ENCODE results near the gene ZNF808. TPM values are rescaled to one million over a fixed set of nuclear protein-coding genes. Genes with fewer than 3 reads are reported as not detected.
A peak's percentile ranks its signal among the peaks of the same experiment; 100 is the strongest.
"Not testable (repeated sequence)": the region's sequence is repeated elsewhere in the genome, so short reads cannot be mapped to it uniquely, and the experiment has no call there.

ZNF808 gene
- polyA plus RNA-seq, 1 experiment: 7.7 TPM

DNA sequence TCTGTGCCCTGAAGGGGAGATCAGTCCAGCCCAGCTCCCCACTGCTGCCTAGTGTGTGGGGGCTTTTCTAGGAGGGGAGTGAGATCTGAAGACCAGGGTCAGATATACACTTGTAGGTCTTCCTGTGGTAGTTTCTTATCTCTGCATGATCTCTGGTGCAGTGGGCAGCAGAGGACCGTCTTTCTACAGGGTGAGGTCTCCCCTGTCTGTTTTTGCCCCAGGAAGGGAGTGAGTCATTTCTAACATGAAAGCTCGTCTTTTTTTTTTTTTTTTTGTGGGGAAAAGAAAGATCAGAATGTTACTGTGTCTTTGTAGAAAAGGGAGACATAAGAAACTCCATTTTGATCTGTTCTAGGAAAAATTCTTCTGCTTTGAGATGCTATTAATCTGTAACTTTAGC lies 8.8 kb upstream of the ZNF808 start:
- TF ChIP-seq, protein P1, sequence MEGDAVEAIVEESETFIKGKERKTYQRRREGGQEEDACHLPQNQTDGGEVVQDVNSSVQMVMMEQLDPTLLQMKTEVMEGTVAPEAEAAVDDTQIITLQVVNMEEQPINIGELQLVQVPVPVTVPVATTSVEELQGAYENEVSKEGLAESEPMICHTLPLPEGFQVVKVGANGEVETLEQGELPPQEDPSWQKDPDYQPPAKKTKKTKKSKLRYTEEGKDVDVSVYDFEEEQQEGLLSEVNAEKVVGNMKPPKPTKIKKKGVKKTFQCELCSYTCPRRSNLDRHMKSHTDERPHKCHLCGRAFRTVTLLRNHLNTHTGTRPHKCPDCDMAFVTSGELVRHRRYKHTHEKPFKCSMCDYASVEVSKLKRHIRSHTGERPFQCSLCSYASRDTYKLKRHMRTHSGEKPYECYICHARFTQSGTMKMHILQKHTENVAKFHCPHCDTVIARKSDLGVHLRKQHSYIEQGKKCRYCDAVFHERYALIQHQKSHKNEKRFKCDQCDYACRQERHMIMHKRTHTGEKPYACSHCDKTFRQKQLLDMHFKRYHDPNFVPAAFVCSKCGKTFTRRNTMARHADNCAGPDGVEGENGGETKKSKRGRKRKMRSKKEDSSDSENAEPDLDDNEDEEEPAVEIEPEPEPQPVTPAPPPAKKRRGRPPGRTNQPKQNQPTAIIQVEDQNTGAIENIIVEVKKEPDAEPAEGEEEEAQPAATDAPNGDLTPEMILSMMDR (IDR thresholded peaks at IDR 0.05; ENCODE audit: low read depth, low read length): no peak
- H3K27ac ChIP-seq (ENCODE audit: low read depth, low read length): no peak overlapping the region
- DNase-seq (ENCODE audit: low read depth, low spot score): no peak
- peaks cover 47% of the 10 kb centered on the region for H3K9me3 ChIP-seq (ENCODE audit: control insufficient read depth, insufficient read depth, low read length)
- CTCF ChIA-PET: no interaction called here
- POLR2A ChIA-PET: interaction anchor here (0.6 kb wide), 1 partner anchor 19 kb away, joined by 5 read pairs; no protein-coding TSS in a partner anchor
- no peak overlapping the region for H3K4me3 ChIP-seq (ENCODE audit: low read depth, low read length)
- H3K27me3 ChIP-seq (ENCODE audit: control insufficient read depth, insufficient read depth, low read length): no peaks in the 10 kb centered on the region

DNA sequence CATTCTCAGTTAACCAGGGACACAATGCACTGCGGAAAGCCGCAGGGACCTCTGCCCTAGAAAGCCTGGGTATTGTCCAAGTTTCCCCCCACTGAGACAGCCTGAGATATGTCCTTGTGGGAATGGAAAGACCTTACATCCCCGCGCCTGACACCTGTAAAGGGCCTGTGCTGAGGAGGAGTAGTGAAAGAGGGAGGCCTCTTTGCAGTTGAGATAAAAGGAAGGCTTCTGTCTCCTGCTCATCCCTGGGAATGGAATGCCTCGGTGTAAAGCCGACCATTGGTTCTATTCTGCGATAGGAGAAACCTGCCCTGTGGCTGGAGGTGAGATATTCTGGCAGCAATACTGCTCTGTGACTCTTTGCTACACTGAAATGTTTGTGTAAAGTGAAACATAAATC lies 8.3 kb upstream of the ZNF808 start:
- H3K27ac ChIP-seq (ENCODE audit: low read depth, low read length); H3K4me3 ChIP-seq (ENCODE audit: low read depth, low read length); CTCF ChIA-PET; H3K27me3 ChIP-seq (ENCODE audit: control insufficient read depth, insufficient read depth, low read length); DNase-seq (ENCODE audit: low read depth, low spot score); POLR2A ChIA-PET: not testable (repeated sequence)
- peaks cover 50% of the 10 kb centered on the region for H3K9me3 ChIP-seq (ENCODE audit: control insufficient read depth, insufficient read depth, low read length)

DNA sequence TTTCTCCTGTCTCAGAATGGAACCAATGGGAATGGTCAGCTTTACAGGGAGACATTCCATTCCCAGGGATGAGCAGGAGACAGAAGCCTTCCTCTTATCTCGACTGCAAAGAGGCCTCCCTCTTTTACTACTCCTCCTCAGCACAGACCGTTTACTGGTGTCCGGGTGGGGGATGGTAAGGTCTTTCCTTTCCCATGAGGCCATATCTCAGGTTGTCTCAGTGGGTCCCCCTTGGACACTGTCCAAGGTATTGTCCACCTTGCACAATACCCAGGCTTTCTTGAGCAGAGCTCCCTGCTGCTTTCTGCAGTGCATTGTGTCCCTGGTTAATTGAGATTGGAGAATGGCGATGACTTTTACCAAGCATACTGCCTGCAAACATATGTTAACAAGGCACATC lies 7.5 kb upstream of the ZNF808 start:
- Histone ChIP-seq H3K9me3 (ENCODE audit: control insufficient read depth, insufficient read depth, low read length) (peaks cover 47% of the 10 kb centered on the region), H3K4me3 (ENCODE audit: low read depth, low read length) (no peak overlapping the region), H3K27ac (ENCODE audit: low read depth, low read length) (no peak overlapping the region), H3K27me3 (ENCODE audit: control insufficient read depth, insufficient read depth, low read length) (no peaks in the 10 kb centered on the region)
- ChIA-PET CTCF (no interaction called here), POLR2A (no interaction called here)
- no peak for DNase-seq (ENCODE audit: low read depth, low spot score)
- TF ChIP-seq, protein P1 (IDR thresholded peaks at IDR 0.05; ENCODE audit: low read depth, low read length): no peak

DNA sequence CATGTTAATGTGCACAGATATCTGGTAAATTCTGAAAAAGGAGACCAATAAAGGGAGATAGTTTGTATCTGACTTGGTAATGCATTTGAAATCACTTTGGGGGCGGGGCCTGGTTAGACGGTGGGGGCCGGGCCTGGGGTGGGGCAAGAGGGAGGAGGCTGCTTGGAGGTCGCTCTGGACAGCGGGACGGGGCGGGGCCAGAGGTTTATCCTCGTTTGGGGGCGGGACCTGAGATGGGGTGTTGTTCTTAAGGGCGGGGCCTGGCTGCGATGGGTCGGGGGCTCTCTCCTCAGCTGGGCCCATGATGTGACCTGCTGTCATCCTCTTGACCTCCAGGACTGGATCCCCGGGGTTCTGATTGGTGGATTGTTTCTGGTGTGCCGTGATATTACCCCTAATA lies 4.9 kb upstream of the ZNF808 start:
- POLR2A ChIA-PET: no interaction called here
- no peak overlapping the region for H3K4me3 ChIP-seq (ENCODE audit: low read depth, low read length)
- TF ChIP-seq, protein P1 (IDR thresholded peaks at IDR 0.05; ENCODE audit: low read depth, low read length): no peak
- no peaks in the 10 kb centered on the region for H3K27me3 ChIP-seq (ENCODE audit: control insufficient read depth, insufficient read depth, low read length)
- H3K27ac ChIP-seq (ENCODE audit: low read depth, low read length): no peak overlapping the region
- peaks cover 46% of the 10 kb centered on the region for H3K9me3 ChIP-seq (ENCODE audit: control insufficient read depth, insufficient read depth, low read length)
- CTCF ChIA-PET: no interaction called here
- no peak for DNase-seq (ENCODE audit: low read depth, low spot score)

DNA sequence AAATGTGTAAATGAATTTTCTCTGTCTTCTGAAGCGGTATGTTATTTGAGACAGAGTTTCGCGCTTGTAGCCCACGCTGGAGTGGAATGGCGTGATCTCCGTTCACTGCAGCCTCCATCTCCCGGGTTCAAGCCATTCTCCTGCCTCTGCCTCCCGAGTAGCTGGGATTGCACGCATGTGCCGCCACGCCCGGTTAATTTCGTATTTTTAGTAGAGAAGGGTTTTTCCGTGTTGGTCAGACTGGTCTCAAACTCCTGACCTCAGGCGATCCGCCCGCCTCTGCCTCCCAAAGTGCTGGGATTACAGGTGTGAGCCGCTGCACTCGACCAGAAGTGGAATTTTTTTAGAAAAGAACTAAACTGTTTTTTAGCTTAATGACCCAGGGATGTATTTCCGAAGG lies 3.4 kb upstream of the ZNF808 start:
- Histone ChIP-seq H3K4me3 (ENCODE audit: low read depth, low read length) (no peak overlapping the region), H3K27ac (ENCODE audit: low read depth, low read length) (no peak overlapping the region), H3K9me3 (ENCODE audit: control insufficient read depth, insufficient read depth, low read length) (peaks cover 40% of the 10 kb centered on the region), H3K27me3 (ENCODE audit: control insufficient read depth, insufficient read depth, low read length) (no peaks in the 10 kb centered on the region)
- ChIA-PET CTCF (no interaction called here), POLR2A (no interaction called here)
- DNase-seq (ENCODE audit: low read depth, low spot score): no peak
- TF ChIP-seq, protein P1 (IDR thresholded peaks at IDR 0.05; ENCODE audit: low read depth, low read length): no peak

DNA sequence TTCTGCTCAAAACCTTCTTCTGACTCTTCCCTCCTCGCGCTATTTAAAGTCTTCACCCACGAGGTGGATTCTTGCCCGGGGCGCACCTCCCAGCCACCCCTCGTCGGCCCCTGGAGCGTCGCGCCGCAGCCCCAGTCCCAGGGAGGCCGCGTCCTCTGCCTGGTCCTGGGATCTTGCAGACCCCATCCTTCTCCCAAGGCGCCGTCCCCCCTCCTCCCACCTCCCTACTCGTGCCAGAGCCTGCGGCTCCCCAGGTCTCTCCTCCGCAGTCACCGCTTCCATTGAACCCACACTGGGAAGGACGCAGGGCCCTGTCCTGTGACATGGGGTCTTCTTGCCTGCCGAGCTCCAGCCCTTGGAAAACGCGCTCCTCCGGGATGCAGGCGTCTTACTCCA lies 486 bp downstream of the ZNF808 start:
- no peak for DNase-seq (ENCODE audit: low read depth, low spot score)
- H3K4me3 ChIP-seq (ENCODE audit: low read depth, low read length): peak overlapping the region; percentile 83
- TF ChIP-seq, protein P1 (IDR thresholded peaks at IDR 0.05; ENCODE audit: low read depth, low read length): no peak
- H3K27ac ChIP-seq (ENCODE audit: low read depth, low read length): peak overlapping the region; percentile 80
- ChIA-PET POLR2A (no interaction called here), CTCF (no interaction called here)
- no peaks in the 10 kb centered on the region for H3K27me3 ChIP-seq (ENCODE audit: control insufficient read depth, insufficient read depth, low read length)
- H3K9me3 ChIP-seq (ENCODE audit: control insufficient read depth, insufficient read depth, low read length): peaks cover 29% of the 10 kb centered on the region
